ENCODE data around the gene UHRF2.
"Not testable (repeated sequence)": the region's sequence is repeated elsewhere in the genome, so short reads cannot be mapped to it uniquely, and the experiment has no call there.

The UHRF2 gene, protein sequence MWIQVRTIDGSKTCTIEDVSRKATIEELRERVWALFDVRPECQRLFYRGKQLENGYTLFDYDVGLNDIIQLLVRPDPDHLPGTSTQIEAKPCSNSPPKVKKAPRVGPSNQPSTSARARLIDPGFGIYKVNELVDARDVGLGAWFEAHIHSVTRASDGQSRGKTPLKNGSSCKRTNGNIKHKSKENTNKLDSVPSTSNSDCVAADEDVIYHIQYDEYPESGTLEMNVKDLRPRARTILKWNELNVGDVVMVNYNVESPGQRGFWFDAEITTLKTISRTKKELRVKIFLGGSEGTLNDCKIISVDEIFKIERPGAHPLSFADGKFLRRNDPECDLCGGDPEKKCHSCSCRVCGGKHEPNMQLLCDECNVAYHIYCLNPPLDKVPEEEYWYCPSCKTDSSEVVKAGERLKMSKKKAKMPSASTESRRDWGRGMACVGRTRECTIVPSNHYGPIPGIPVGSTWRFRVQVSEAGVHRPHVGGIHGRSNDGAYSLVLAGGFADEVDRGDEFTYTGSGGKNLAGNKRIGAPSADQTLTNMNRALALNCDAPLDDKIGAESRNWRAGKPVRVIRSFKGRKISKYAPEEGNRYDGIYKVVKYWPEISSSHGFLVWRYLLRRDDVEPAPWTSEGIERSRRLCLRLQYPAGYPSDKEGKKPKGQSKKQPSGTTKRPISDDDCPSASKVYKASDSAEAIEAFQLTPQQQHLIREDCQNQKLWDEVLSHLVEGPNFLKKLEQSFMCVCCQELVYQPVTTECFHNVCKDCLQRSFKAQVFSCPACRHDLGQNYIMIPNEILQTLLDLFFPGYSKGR

DNA sequence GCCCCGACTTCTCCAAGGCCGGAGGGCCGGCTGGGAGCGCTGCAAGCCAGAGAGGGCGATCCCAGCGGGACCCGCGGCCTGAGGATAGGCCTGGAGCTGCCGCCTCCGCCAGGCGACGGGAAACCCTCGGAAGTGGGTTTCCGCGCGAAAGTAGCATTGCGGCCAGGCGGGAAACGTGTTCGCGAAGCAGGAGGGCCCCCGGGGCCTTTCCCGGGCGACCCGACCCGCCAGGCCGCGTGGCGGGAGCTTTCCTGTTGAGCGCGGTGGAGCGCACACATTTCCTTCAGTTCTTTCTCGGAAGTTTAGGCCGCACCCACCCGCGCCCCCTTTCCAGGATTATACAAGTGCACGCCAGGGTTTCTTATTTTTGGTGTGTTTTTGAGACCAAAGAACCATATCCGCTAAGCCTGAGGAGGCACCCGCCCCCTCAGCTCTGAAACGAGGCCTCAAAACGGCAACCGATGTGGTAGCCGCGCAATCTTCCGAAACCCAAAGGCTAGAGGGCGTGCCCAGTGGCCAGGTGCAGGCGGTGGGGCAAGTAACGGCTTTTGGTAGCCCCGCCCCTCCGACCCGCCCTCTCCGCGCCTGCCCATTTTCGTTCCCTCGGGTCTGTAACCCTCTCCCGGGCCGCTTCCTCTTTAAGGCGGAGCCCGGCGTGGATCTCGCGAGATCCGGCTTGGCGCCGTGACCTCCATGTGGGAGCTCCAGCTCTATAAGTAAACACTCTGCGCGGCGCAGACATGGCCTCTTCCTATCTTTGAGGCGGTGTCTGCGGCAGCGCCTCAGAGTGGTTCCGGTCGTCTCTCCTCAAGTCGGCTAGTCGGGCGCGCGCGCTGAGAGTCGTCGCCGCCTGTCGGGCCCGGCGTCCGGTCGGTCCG lies at the start of gene UHRF2:
TSS of gene UHRF2 (plus strand) at position 713 of the 878 bp plus-strand sequence. CDS start 292 bp downstream, outside the sequence.
- DNase-seq, result peak; percentile 94

DNA sequence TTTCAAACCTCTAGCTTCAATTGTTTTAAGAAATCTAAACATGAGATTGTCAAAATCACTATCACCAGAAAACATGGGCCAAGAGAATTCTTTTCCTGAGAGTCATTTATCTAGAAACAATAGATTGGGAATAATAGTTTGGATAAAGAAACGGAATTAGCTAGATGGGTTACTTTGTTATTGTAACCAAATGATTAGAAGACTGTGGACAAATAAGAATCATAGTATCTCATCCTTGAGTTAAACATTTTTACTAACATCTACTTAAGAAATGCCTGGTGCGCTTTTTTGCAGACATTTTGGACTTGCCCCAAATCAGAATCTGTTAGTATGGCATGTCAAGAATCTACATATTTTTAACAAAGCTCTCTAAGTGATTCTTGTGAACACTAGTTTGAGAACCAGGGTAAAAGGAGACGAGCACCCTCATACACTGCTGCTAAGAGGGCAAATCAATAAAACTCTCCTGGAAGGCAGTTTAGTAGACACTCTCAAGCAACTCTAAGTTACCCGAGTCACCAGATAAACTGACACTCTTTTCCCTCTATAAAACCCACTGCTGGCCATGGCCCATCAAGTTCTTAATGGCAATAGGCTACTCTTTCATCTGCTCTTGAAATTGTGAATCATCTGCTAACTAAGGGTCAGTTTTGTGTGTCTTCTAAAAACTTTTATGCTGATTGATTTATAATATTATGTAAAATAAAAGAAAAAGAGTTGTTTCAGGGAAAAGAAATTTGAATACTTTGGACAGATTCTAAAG lies 45.7 kb upstream of the UHRF2 start:
- DNase-seq, result no peak

DNA sequence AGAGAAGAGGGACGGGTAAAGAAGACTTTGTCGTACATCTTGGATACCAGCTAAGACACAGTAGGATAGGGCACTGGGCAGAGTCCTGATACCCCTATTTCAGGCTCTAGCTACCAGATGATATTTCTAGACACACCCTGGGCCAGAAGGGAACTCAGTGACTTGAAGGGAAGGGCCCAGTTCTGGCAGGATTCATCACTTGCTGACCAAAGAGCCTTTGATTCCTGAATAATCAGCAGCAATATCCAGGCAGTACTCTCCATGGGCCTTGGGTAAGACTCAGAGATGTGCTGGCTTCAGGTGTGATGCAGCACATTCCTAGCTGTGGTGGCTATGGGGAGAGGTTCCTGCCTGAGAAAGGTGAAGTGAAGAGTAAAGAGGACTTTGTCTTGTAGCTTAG lies 44.2 kb upstream of the UHRF2 start:
- DNase-seq, result no peak

DNA sequence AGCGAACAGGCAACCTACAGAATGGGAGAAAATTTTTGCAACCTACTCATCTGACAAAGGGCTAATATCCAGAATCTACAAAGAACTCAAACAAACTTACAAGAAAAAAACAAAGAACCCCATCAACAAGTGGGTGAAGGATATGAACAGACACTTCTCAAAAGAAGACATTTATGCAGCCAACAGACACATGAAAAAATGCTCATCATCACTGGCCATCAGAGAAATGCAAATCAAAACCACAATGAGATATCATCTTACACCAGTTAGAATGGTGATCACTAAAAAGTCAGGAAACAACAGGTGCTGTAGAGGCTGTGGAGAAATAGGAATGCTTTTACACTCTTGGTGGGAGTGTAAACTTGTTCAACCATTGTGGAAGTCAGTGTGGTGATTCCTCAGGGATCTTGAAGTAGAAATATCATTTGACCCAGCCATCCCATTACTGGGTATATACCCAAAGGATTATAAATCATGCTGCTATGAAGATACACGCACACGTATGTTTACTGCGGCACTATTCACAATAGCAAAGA lies 31.5 kb upstream of the UHRF2 start:
- DNase-seq, result not testable (repeated sequence)

DNA sequence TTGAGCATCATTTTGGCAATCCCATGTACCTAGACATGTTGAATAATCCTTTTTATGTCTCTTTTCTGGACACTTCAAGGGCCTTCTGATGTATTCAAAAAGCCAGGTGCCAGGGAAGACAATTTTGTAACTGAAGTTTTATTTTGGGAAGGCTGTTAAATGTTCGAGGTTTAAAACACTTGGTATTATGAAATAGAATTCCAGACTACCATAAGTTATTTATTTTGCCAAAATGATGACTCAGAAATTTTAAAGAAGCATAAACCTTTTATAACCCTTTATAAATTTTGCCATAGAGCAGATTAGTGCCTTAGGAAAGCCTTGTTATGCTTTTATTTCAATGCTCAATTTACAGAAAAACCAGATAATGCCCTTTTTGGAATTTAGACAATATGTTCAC lies 30.3 kb upstream of the UHRF2 start:
- no peak for DNase-seq

DNA sequence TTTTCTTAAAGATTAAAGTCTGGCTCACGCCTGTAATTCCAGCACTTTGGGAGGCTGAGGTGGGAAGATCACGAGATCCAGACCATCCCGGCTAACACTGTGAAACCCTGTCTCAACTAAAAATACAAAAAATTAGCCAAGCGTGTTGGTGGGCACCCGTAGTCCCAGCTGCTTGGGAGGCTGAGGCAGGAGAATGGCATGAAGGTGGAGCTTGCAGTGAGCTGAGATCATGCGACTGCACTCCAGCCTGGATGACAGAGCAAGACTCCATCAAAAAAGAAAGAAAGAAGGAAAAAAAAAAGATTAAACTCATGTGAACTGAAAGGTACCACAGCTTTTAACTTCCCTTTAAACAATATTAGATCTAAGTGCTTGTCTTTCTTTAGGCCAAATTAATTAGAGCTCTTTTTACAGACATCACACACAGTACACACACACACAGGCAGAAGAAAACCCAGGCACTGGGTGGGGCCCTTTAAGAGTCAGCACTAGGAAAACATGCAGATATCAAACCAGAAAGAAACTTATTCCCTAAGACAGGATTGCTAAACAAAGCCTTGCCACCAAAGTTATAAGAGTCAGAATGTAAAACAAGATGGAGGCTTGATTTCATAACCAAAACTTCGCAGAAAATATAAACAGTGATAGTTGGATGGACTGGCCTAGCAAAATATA lies 29.3 kb upstream of the UHRF2 start:
- DNase-seq, result peak; percentile 28

DNA sequence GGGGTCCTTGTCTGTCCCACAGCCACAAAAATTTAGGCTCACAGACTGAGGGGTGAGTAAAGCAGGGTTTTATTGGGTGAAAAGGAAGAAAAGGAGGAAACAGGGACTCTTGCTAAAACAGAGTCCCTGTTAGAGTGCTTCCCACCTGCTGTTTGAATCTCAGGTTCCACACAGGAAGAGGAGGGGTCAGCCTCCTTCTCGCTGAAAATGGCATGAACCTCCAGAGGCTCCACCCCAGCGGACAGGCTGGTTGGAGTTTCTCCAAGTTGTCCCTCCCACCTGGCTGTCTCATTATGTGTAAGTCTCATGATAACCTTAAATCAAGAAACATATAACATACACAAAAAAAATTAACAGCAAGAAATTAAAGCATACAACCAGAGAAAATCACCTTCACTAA lies 28.3 kb upstream of the UHRF2 start:
- DNase-seq, result no peak

DNA sequence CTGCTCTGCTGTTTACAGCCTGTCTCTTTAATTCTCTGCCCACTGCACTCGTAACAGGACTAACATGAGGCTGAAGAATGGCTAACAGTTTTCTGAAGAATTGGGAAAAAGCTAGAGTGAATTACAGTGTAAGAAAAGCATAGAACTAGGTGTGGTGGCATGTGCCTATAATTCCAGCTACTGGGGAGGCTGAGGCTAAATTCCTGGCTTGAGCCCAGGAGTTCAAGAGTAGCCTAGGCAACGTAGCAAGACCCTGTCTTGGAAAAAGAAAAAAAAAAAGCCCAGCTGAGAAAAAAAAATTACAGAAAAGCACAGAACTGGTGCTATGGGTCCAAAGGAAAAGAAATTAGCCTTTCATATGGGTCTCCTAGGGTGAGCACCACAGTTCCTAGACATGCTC lies 13.9 kb upstream of the UHRF2 start:
- DNase-seq, result no peak

DNA sequence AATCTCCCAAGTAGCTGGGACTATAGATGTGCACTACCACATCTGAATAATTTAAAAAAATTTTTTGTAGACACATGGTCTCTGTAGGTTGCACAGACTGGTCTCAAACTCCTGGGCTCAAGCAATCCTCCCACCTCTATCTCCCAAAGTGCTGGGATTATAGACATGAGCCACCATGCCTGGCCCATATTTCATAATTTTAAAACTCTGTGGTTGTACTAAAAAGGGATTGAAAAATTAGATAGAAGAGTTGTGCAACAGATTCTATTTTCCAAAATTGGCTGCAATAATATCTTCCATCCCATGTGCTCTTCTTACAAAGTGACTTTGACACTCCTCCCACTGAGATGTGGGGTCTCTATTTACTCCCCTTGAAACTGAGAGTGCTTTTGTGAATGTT lies 7.6 kb upstream of the UHRF2 start:
- DNase-seq, result no peak

DNA sequence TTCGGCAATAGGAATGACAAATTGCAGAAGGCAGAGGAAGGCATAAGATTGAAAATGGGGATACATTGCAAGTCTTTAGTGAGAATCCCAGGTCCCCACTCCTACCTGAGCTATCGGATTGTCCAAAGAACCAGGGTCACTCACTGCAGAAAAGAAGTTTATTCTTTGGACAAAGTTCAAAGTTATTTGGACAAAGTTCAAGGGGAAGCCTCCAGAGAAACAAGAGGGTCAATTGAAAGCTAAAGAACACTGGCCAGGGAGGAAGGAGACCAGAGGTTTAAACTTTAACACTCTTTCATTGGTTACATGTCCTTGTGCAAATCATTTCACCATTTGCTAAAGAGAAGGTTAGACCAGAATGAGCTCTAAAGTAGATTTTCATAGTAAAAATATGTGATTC lies 5.2 kb upstream of the UHRF2 start:
- DNase-seq, result no peak

DNA sequence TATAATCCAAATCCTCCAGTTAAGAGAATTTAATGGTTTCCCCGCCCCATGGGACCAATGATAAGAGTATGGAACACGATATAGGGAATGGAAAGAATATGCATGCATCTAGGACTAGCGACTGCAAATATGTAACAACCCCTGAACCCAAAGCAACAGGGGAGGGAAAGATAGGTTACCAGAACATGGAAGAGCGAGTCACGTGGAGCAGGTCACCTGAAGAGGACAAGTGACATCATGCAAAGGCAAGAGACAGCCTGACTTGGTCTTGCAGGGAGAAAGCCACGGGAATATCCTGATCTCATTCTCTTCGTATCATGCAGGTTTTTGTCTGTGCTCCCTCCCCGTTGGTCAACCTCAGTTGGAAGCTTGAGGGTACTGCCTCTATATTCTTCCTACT lies 4.7 kb upstream of the UHRF2 start:
- DNase-seq, result no peak

DNA sequence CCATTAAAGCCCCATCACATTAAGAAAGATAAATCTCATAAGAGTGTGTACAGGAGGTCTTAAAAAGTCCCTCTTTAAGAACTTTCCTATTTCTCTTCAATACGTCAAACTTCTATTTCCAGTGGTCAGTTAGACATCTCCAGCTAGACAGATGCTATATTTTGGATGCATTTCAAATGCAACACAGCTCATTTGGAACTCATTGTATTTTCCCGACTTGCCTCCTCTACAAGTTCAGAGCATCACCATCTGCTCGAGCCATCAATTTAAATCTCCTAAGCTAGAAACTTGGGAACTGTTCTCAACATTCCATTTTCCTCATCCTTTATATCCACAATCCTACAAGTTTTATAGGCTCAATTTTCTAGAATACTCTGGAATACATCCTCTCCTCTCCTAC lies 3.2 kb upstream of the UHRF2 start:
- no peak for DNase-seq

DNA sequence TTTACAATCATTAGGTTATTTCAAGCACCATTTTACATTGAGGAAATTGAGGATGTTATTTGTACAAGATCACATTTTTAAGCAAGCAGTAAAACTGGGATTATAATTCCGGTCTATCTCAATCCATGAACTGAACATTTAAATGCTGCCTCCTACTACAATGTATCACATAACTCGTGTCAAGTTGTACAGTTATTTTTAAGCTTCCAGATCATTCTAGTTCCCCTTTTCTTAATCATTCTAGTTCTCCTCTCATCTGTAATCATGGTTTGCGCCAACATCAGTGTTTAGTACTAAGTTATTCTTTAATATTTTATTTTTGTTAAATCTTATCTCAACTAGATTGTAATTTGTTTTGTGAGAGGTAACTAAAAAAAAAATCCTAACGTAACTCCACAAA lies 2.4 kb upstream of the UHRF2 start:
- DNase-seq, result no peak

DNA sequence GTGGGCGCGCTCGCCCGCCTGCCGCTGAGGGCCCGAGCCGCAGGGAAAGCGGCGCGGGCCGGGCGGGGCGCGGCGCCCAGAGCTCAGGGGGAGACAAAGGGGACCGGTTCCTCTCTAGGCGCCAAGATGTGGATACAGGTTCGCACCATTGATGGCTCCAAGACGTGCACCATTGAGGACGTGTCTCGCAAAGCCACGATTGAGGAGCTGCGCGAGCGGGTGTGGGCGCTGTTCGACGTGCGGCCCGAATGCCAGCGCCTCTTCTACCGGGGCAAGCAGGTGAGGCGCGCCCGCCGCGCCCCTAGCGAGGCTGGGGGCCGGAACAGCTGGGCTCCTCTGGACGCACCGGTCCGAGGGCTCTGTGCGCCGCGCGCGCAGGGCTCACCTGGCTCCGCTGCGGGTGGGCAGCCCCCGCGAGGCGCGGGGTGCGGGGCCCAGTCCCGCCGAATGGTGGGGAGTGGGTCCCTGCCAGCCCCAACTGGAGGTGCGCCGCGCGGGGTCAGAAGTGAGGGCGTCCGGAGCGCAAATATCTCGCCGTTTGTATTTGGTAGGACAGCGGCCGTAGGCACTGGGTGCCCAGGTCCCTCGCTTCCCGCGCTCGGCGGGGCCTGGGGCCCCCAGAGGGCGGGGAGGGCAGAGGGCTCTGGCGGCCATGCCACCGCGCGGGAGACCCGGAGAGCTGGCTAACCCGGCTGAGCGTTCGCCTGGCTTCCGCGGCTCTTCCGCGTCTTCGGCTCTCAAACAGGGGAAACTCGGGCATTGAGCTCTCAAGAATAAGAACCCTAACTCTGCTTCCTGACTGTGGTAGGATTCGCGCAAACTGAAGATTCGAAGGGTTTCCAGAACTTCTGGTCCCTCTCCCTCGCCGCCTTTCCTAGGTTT lies 607 bp downstream of the UHRF2 start:
- no peak for DNase-seq

DNA sequence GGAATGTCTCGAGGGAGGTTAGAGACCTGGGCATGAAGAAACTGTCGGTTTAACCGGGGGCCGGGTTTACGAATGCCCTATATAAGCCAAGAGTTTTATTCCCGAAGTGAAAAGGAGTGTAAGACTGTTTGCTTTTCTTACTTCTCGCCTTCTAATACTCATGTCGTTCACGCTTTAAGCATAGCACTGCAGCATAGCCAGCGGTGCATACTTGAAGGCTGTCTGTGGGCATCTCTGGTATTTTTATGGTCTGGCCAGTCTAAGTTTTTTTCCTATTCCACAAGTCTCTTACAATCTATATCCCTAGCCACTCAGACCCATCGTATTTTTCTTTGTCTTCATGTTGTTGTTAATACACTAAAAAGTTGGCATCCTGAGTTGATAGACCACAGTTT lies 1.2 kb downstream of the UHRF2 start:
- peak; percentile 48 for DNase-seq

DNA sequence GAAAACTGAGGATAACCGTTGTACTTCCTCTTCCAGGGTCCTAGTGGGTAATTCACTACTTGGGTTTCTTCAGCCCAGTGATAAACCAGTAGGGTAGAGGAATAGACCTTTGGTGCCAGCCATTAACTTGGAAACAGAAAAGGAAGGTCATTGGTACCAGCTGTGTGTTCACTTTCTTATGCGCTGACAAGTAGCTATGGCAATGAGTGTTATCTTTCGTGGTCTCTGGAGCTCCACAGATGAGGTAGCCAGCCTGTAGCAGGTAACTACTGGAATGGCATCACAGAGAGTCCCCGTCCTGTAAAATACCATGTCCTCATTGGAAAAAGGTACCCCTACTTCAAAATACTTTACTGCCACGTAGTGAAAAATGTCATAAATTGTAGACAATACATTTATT lies 2.3 kb downstream of the UHRF2 start:
- DNase-seq, result no peak

DNA sequence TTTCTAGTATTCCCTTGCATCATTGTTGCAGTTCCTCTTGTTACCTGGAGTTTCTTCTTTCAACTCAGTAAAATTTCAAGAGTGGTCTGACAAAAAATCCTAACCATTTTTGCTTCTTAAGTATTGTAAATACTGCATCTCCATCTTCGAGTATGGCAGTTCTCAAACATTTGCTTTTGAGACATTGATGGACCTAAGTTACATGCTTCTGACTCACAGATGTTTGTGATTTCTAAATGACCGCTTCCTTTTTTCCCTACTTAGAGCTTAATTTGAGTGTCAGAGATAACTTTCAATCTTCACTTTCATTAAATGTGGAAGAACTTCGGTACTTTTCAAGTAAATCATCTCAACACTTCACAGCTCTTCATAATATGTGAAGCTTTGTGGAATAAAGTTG lies 4.2 kb downstream of the UHRF2 start:
- no peak for DNase-seq

DNA sequence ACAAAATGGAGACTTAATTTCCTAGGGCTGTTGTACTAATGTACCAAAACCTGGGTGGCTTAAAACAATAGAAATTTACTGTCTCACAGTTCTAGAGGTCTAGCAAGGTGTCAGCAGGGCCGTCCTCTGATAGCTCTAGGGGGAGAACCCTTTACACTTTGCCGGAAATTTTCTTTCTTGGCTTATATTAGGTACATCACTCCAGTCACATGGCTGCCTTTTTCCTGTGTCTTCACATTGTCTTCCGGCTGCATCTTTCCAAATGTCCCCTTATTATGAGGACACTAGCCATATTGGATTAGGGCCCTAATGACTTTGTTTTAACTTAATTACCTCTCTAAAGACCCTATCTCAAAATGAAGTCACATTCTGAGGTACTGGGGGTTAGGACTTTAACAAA lies 5.8 kb downstream of the UHRF2 start:
- no peak for DNase-seq

DNA sequence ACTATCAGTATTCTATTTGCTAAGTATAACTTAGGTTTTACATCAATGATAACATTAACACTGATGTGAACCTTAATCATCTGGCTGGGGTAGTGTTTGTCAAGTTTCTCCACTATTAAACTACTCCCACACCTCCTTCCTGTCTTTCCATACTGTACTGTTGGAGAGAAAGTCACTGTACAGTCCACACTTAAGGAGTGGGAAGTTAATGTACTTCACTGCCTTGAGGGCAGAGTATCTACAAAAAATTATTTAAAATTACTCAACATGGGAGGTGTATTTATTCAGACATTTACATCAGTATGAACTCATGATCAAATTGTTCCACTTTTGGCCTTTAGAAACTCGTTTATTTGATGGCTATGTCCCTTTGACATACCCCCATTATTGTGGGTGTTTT lies 11.9 kb downstream of the UHRF2 start:
- no peak for DNase-seq

DNA sequence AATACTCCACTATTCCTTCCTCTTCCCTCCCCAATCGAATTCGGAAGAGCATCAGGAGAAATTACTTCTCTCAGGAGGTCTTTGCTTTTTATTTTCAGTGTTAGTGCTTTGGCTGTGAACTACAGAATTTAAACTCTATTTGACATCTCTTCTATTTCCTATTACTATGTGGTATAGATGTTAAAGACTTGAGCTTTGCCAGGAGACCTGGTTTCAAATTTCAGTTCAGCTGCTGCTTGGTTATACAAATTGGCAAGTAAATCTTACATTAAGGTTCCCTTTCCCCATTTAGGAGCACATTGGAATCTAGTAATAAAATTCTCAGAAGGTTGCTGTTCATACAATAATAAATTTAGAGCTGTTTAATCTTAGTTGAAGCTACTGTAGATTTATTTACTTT lies 13.1 kb downstream of the UHRF2 start:
- no peak for DNase-seq
